ENCODE results near the gene ACTR3.
A peak's percentile ranks its signal among the peaks of the same experiment; 100 is the strongest.
"Not testable (repeated sequence)": the region's sequence is repeated elsewhere in the genome, so short reads cannot be mapped to it uniquely, and the experiment has no call there.

Gene ACTR3
- 325 reads per million, percentile 96 among the genes with 10 or more reads in this experiment for total RNA-seq

GRCh38 chr2:113889471-113890252 lies at the start of gene ACTR3:
Gene ACTR3 (plus strand): TSS chr2:113890089. CDS start chr2:113890280, 191 bp downstream.
- DNase-seq = peak; percentile 99

GRCh38 chr2:113840518-113840917 lies 49.4 kb upstream of the ACTR3 start:
- DNase-seq = no peak

- no peak for DNase-seq
Observed at GRCh38 chr2:113842919-113843736, 46.8 kb upstream of the ACTR3 start.

- not testable (repeated sequence) for DNase-seq
Observed at GRCh38 chr2:113843737-113844050, 46.2 kb upstream of the ACTR3 start.

- DNase-seq = no peak
Observed at GRCh38 chr2:113845261-113845660, 44.6 kb upstream of the ACTR3 start.

- not testable (repeated sequence) for DNase-seq
Observed at GRCh38 chr2:113845796-113846195, 44.1 kb upstream of the ACTR3 start.

- DNase-seq = no peak
Observed at GRCh38 chr2:113846429-113846828, 43.5 kb upstream of the ACTR3 start.

- DNase-seq = no peak
Observed at GRCh38 chr2:113847144-113847543, 42.7 kb upstream of the ACTR3 start.

- no peak for DNase-seq
Observed at GRCh38 chr2:113848758-113849415, 41.0 kb upstream of the ACTR3 start.

- DNase-seq = no peak
Observed at GRCh38 chr2:113850687-113851086, 39.2 kb upstream of the ACTR3 start.

- no peak for DNase-seq
Observed at GRCh38 chr2:113851640-113852039, 38.2 kb upstream of the ACTR3 start.

- DNase-seq = no peak
Observed at GRCh38 chr2:113854208-113854607, 35.7 kb upstream of the ACTR3 start.

- DNase-seq = no peak
Observed at GRCh38 chr2:113854970-113855740, 34.7 kb upstream of the ACTR3 start.

GRCh38 chr2:113857464-113857863 lies 32.4 kb upstream of the ACTR3 start:
- no peak for DNase-seq

- DNase-seq = no peak
Observed at GRCh38 chr2:113858764-113859163, 31.1 kb upstream of the ACTR3 start.

GRCh38 chr2:113861740-113862139 lies 28.1 kb upstream of the ACTR3 start:
- no peak for DNase-seq

GRCh38 chr2:113863144-113863543 lies 26.7 kb upstream of the ACTR3 start:
- no peak for DNase-seq

GRCh38 chr2:113867571-113867970 lies 22.3 kb upstream of the ACTR3 start:
- no peak for DNase-seq

- no peak for DNase-seq
Observed at GRCh38 chr2:113869253-113869652, 20.6 kb upstream of the ACTR3 start.

- no peak for DNase-seq
Observed at GRCh38 chr2:113872201-113872600, 17.7 kb upstream of the ACTR3 start.

- no peak for DNase-seq
Observed at GRCh38 chr2:113873867-113874266, 16.0 kb upstream of the ACTR3 start.

GRCh38 chr2:113875135-113875534 lies 14.8 kb upstream of the ACTR3 start:
- DNase-seq = no peak

All from effector CD4-positive, alpha-beta T cell (primary cell).